Fibroblast of lung (primary cell): ENCODE results near the gene NXN. TPM values are rescaled to one million over a fixed set of nuclear protein-coding genes. Genes with fewer than 3 reads are reported as not detected.

Experiments used
- DNase-seq, 2 donors: peaks; one replicate each; pipeline versions ENCODE4 v3.0.0 to v3.0.0-alpha.2; 2010; ENCODE audit warnings: low read depth in 2 of 2
- H2AFZ ChIP-seq: 2 replicates; pipeline ENCODE4 v1.5.1; 2012; ENCODE audit warnings: low read length, control low read depth, inconsistent platforms
- H3K27ac ChIP-seq: 2 replicates; pipeline ENCODE4 v1.5.1; 2011; ENCODE audit warnings: low read length, control low read depth; ENCODE audit not compliant: insufficient read depth
- H3K27me3 ChIP-seq: 2 replicates; pipeline ENCODE4 v1.5.1; 2011; ENCODE audit warnings: mild to moderate bottlenecking, low read length; ENCODE audit not compliant: control insufficient read depth, insufficient read depth
- H3K36me3 ChIP-seq: 2 replicates; pipeline ENCODE4 v1.5.1; 2011; ENCODE audit warnings: low read length; ENCODE audit not compliant: control insufficient read depth, insufficient read depth
- H3K4me1 ChIP-seq: 2 replicates; pipeline ENCODE4 v1.5.1; 2011; ENCODE audit warnings: low read length; ENCODE audit not compliant: control insufficient read depth, insufficient read depth; ENCODE audit errors: extremely low read depth
- H3K4me2 ChIP-seq: 2 replicates; pipeline ENCODE4 v1.5.1; 2011; ENCODE audit warnings: low read length, control low read depth; ENCODE audit not compliant: insufficient read depth; ENCODE audit errors: extremely low read depth
- H3K4me3 ChIP-seq, 4 experiments: fragments of 200-600 bp in 1 of 4; sonication (generic) in 1 of 4; replicated peaks in 1 of 4; 2 replicates each; pipeline ENCODE4 v1.5.1; 2011 to 2016; ENCODE audit warnings: low read length in 4 of 4, low read depth in 3 of 4, mild to moderate bottlenecking in 3 of 4, control low read depth in 2 of 4, inconsistent platforms in 1 of 4, mixed read lengths in 1 of 4; ENCODE audit not compliant: insufficient read depth in 1 of 4; ENCODE audit errors: control extremely low read depth in 1 of 4
- H3K79me2 ChIP-seq: 2 replicates; pipeline ENCODE4 v1.5.1; 2012; ENCODE audit warnings: mild to moderate bottlenecking, low read length, inconsistent platforms; ENCODE audit not compliant: control insufficient read depth, insufficient read depth
- H3K9ac ChIP-seq: 2 replicates; pipeline ENCODE4 v1.5.1; 2011; ENCODE audit warnings: mild to moderate bottlenecking, low read length, control low read depth; ENCODE audit not compliant: insufficient read depth
- H3K9me3 ChIP-seq: 2 replicates; pipeline ENCODE4 v1.5.1; 2012; ENCODE audit warnings: low read depth, low read length; ENCODE audit not compliant: control insufficient read depth, insufficient read depth
- H4K20me1 ChIP-seq: 2 replicates; pipeline ENCODE4 v1.5.1; 2011; ENCODE audit warnings: low read length; ENCODE audit not compliant: control insufficient read depth, insufficient read depth; ENCODE audit errors: extremely low read depth
- EZH2 ChIP-seq: IDR thresholded peaks from 2 replicates; pipeline ENCODE4 v1.5.1; 2012; ENCODE audit warnings: low read length, control low read depth, mild to moderate bottlenecking; ENCODE audit errors: missing control alignments
- polyA plus RNA-seq, 2 donors: library from polyadenylated mRNA; depleted of rRNA in 1 of 2; stranded (reverse) in 1 of 2; unstranded in 1 of 2; fragments of >200 nt; gene quantifications; 2 replicates each; pipeline ENCODE4 v1.2.1, GENCODE V29; 2011 to 2012; ENCODE audit warnings: missing spikeins in 1 of 2
- total RNA-seq: library from RNA; depleted of rRNA; stranded (reverse); fragments of >200 nt; gene quantifications from 2 replicates; pipeline ENCODE4 v1.2.1, GENCODE V29; 2014
- TF ChIP-seq, protein P1 (sequence below), 2 donors: IDR thresholded peaks in 1 of 2; conservative IDR thresholded peaks in 1 of 2; 1 replicate in 1 of 2; 2 replicates in 1 of 2; pipeline ENCODE4 v1.5.1; 2011 to 2012; ENCODE audit warnings: low read length in 2 of 2, control low read depth in 1 of 2, inconsistent platforms in 1 of 2, low read depth in 1 of 2, mild to moderate bottlenecking in 1 of 2

Gene NXN
- total and polyA plus RNA-seq, 2 donors (not counting 1 experiment from before 2014, with no cell fraction given), result 38.5 to 53.8 TPM

DNA sequence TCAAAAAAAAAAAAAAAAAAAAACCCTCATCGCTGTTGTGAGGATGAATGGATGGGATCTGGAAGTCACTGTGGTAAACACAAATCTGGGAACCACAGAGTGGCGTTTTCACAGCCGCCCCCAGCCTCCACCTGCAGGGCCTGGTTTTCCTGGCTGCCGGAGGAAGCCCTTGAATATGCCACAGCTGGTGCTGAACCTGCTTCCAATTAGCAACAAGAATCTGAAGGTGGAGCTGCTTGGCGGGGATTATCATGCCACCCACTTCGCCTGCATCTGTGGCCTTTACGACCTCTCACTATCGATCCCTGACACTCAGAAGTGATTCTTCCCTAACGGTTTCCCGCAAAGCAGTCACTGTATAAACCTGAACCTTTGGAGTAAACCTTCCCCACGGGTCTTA, 181.3 kb downstream of the NXN start:
- Histone ChIP-seq H3K4me1 (peaks cover 3% of the 10 kb centered on the region), H4K20me1 (no peaks in the 10 kb centered on the region), H3K27me3 (no peaks in the 10 kb centered on the region), H2AFZ (no peak overlapping the region), H3K27ac (no peak overlapping the region), H3K9me3 (no peaks in the 10 kb centered on the region), H3K4me3 (no peak overlapping the region), H3K9ac (no peak overlapping the region), H3K36me3 (peaks cover 6% of the 10 kb centered on the region), H3K79me2 (no peaks in the 10 kb centered on the region), H3K4me2 (no peak overlapping the region)
- no peak for DNase-seq
- TF ChIP-seq EZH2, result no peak
- TF ChIP-seq, protein P1, sequence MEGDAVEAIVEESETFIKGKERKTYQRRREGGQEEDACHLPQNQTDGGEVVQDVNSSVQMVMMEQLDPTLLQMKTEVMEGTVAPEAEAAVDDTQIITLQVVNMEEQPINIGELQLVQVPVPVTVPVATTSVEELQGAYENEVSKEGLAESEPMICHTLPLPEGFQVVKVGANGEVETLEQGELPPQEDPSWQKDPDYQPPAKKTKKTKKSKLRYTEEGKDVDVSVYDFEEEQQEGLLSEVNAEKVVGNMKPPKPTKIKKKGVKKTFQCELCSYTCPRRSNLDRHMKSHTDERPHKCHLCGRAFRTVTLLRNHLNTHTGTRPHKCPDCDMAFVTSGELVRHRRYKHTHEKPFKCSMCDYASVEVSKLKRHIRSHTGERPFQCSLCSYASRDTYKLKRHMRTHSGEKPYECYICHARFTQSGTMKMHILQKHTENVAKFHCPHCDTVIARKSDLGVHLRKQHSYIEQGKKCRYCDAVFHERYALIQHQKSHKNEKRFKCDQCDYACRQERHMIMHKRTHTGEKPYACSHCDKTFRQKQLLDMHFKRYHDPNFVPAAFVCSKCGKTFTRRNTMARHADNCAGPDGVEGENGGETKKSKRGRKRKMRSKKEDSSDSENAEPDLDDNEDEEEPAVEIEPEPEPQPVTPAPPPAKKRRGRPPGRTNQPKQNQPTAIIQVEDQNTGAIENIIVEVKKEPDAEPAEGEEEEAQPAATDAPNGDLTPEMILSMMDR (conservative IDR thresholded peaks at IDR 0.05 in 1 of 2, IDR thresholded peaks at IDR 0.05 in 1 of 2; ENCODE audit: low read depth in 1 of 2, low read length in 2 of 2), result no peak

DNA sequence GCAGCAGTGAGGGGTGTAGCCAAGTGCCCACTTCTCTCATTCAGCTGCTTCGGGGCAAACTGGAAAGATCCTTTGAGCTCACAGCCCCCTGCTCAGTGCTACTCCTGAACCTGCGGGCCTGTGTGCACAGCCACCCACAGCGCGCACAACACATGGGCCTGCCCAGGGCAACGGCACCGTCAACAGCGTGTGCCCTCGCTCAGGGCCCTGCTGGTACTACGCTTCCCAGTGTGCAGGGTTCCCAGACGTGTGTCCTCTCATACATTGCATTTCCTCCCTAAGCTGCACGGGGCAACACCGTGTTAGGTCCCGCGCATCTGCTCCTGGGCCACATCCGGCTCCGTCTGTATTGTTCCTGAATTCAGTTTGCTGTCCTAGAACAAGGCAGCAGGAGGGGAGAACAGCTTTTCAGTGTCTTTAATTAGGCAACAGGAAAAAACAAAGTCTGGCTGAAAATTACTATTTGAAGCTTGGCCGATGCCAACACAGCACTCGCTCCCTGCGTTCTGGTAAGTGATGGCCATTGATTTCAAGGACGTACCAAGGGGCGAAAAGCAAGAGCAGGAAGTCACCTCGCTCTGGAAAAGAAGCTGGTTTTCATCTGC, 182.2 kb downstream of the NXN start:
- Histone ChIP-seq H2AFZ (no peak overlapping the region), H3K27me3 (no peaks in the 10 kb centered on the region), H3K9me3 (no peaks in the 10 kb centered on the region), H3K36me3 (peaks cover 7% of the 10 kb centered on the region), H3K4me1 (peaks cover 3% of the 10 kb centered on the region), H3K79me2 (no peaks in the 10 kb centered on the region), H3K4me2 (no peak overlapping the region), H4K20me1 (no peaks in the 10 kb centered on the region), H3K27ac (no peak overlapping the region), H3K9ac (no peak overlapping the region), H3K4me3 (no peak overlapping the region)
- TF ChIP-seq, protein P1 (conservative IDR thresholded peaks at IDR 0.05 in 1 of 2, IDR thresholded peaks at IDR 0.05 in 1 of 2; ENCODE audit: low read depth in 1 of 2, low read length in 2 of 2), result no peak
- TF ChIP-seq EZH2, result no peak
- no peak for DNase-seq

- Histone ChIP-seq H4K20me1 (no peaks in the 10 kb centered on the region), H3K9me3 (no peaks in the 10 kb centered on the region), H3K4me2 (no peak overlapping the region), H3K79me2 (no peaks in the 10 kb centered on the region), H3K4me1 (peaks cover 3% of the 10 kb centered on the region), H3K27ac (no peak overlapping the region), H3K9ac (no peak overlapping the region), H2AFZ (no peak overlapping the region), H3K36me3 (peaks cover 12% of the 10 kb centered on the region), H3K27me3 (no peaks in the 10 kb centered on the region), H3K4me3 (no peak overlapping the region)
- no peak for DNase-seq
- TF ChIP-seq, protein P1 (conservative IDR thresholded peaks at IDR 0.05 in 1 of 2, IDR thresholded peaks at IDR 0.05 in 1 of 2; ENCODE audit: low read depth in 1 of 2, low read length in 2 of 2), result no peak
- no peak for TF ChIP-seq EZH2
These were observed 183.0 kb downstream of the NXN start for GRCh38 chr17:796609-797008.
